HG03571 (cell line): ENCODE results near the gene TMEM238L.

ENCODE experiments used
- ATAC-seq: cut with Tn5 transposase; IDR thresholded peaks from one replicate; pipeline ENCODE4 v1.9.1; 2021; ENCODE audit not compliant: unreplicated experiment

Gene TMEM238L

DNA sequence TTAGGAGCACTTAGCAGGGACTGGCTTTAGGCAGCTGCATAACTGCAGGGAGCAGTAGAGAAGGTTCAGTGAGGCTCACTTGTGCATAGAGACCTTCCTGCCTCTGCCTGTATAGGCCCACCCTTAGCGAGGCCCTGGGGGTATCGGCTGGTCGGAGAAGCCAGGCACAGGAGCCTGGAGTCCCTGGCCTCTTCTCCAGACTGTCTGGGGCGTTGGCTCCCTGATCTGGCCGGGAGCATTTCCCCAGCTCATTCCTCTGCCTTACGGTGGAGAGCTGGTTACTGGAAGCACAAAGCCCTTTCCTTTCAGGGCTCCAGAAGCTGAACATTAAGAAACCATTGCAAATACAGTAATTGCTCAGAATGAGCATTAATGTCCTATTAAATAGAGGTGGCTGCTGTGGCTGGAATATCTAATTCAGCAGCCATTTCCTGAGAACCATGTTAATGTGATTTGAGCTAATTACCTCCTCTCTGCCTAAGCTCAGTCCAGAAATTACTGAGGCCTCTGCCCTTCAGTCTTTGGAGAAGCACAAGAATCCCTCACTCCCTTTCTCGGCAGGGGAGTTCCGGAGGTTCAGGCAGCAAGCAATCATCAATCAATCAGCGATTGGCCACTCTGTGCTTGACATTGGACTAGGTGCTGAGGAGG lies 55.2 kb downstream of the TMEM238L start:
- no peak for ATAC-seq

GRCh38 chr17:10745231-10745630 lies 58.7 kb downstream of the TMEM238L start:
- ATAC-seq = no peak
